Right ventricle myocardium inferior (tissue), 1 donor: ENCODE measurements around the gene METTL14. TPM values are rescaled to one million over a fixed set of nuclear protein-coding genes. Genes with fewer than 3 reads are reported as not detected.

Experiments used
- ATAC-seq: fragments of 200-7000 bp; cut with Tn5 transposase; one replicate; pipeline ENCODE4 v1.9.1; 2020; ENCODE audit warnings: mild to moderate bottlenecking, moderate library complexity
- DNase-seq: peaks from one replicate; pipeline ENCODE4 v3.0.0; 2021; ENCODE audit errors: missing footprints
- intact Hi-C: fragments of 100-400 bp; cut with DNase I; formaldehyde crosslinking; loops from one replicate; pipeline ENCODE4 v1.11.0; 2022
- total RNA-seq: library from RNA; stranded (reverse); fragmentation: NEBNext Ultra II Directional; extraction: Animal tissue kit (Norgen Biotek cat#: 25700); gene quantifications from one replicate; pipeline ENCODE4 v1.2.1, GENCODE V29; 2021
- donor health status: DM: no; HTN: yes; CAD: no; lungs with severe emphysema.

The METTL14 gene
- total RNA-seq, 1 donor from 2014 or later: 27.4 TPM

DNA sequence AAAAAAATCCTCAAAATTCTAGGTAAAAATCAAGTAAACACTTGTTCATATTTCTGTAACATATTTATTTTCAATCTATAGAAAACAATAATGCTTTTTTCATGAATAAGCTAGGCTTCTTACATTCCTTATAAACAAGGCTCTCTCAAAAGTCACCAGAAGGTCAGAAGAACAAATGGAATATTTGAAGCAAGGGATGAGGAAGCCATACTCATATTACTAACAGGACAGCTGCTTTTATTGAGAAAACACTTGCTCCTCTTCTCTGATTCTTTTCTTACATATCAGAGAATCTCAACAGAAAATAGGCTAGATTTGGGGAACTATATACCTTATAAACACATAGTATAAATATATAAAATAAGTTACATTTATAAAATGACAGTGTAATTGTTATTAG is 67.9 kb downstream of the METTL14 start:
- DNase-seq (no peak), ATAC-seq (no peak)
- intact Hi-C loops: no loop called here

DNA sequence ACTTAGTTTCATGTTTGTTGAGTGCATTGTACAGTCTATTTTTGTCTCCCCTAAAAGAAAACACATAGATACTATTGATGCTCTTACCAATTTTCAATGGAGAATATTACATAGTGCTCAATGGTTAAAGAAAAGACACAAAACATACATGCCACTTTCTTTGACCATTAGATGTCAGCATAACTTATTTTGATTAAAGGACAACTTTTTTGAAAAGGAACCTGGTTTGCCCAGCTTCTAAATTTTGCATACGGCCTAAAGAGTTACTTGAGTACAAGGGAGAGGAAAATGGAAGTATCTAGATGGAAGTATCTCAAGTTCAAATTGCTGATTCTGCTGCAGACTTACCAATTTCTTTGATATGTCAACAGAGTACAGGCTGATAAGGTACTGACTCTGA is 68.5 kb downstream of the METTL14 start:
- no peak for DNase-seq
- no peak for ATAC-seq
- intact Hi-C loops: no loop called here

DNA sequence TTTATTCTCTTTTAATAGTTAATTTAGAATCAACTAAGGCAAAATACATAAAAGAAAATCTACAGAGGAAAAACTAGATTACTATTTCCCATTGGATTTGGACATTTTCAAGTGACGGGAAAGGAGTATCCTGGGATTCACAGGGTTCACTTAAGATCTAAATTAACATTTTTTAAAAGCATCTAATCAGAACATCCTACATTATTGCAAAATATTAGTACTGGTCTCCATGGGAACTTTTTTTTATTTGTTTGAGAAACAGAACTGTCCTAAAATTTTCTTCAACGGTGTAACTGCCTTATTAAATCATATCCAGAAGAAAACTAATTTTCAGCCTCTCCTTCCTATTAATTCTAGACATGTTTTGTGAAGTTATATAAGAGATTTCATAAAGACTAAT is 69.7 kb downstream of the METTL14 start:
- intact Hi-C loops: no loop called here
- ATAC-seq (no peak), DNase-seq (no peak)

DNA sequence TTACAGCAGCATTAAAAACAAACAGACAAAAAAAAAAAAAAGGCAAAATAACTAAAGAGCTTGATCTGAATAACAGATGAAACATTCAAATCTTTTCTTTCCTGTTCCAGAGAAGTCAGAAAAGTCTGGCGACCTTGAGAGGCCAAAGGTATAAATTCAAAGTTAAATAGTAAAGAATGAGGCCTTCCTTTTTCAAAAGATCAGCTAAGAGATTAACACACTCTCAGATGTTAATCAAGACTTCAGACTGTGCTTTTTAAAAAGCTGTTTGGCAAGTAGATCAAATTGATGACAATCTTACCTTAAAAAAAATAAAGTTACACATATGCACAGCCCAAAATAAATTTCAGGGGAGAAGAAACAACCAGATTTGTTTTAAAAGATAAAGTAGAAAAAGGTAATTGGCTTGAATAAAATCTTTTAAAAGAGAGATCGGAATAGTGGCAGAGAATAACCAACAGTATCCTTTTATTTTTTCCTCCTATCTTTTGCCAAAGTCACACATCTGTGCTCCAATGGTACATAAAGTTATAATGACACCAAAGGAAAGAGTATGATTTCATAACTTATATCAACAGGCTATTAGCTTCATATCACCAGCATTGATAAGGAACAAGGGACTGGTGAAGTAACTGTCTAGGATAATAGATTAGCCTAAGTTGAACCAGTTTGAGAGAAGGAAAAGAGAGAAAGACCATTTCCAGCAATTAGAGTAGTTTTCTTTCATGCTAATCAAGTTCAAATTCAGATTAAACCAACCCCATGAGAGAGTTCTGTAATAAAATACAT is 70.4 kb downstream of the METTL14 start:
- DNase-seq: no peak
- intact Hi-C loops: no loop called here
- no peak for ATAC-seq

DNA sequence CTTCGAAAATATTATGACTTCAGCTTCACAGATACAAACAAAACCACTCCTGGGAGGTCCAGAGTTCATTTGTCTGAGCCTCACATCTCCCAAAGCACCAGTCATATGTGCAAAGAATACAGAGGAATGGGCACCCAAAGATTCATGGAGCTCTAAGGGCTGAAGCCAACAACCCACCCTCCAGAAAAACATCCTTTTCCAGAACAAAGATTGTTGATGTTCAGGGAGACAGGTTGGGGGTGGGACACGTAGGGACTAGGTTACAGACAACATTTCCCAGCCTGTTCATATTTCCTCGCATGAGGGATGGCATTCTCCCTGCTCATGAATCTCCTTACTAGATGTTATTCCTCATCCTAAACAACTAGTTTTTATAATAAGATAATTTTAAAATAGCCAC is 71.2 kb downstream of the METTL14 start:
- no peak for ATAC-seq
- no peak for DNase-seq
- intact Hi-C loops: no loop called here

DNA sequence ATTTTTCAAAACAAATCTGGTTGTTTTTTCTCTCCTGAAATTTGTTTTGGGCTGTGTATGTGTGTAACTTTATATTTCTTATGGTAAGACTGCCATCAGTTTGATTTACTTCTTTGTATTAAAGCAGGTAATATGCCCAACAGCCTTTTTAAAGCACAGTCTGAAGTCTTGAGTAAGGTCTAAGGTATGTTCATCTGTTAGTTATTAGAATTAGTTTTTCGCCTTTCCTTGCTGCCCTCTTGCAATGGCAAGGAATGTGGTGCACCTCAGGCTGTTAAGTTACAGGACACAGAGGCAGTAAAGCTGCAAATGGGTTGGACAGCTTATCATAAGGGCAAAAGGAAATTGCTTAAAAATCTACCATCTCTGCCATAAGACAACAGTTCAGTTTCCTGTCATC is 71.8 kb downstream of the METTL14 start:
- DNase-seq (no peak), ATAC-seq (no peak)
- intact Hi-C loops: no loop called here

DNA sequence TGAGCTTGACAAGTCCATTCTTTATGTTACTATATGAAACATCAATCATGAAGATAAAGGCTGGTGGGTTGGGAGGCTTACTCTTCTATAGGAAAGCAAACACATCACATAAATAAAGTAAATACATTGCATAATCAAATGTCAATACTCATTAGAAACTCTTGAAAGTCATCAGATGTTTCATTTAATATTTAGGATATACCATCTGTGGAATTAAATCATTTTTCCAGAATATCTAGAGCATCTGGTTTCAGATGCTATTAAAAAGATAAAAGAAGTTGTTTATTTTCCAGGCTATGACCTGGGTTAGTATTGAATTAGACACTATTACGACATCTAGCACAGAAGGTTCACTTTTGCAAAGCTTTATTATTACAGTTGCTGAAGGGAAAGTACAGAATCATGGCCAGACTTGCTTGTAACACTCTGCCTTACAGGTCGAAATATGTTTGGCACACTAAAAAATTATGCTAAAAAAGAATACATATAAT is 72.6 kb downstream of the METTL14 start:
- intact Hi-C loops: no loop called here
- peak; percentile 75 for ATAC-seq
- DNase-seq: no peak

DNA sequence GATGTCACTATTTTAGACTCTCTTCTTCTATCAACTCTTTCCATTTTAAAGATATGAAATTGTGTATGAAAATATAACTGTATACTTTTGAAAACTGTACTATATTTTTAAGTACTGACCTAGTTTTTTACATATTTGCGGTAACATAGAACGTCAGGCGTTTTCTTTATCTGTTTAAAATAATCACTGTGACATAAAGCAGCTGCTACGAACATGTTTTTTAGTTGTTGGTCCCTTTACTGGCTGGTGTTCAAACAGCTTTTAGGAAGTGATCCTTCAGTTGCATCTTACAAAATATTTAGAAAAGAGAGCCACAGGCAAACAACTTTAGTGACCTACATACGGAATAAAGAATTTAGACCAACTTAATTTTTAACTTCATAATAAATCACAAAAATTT is 73.1 kb downstream of the METTL14 start:
- intact Hi-C loops: no loop called here

DNA sequence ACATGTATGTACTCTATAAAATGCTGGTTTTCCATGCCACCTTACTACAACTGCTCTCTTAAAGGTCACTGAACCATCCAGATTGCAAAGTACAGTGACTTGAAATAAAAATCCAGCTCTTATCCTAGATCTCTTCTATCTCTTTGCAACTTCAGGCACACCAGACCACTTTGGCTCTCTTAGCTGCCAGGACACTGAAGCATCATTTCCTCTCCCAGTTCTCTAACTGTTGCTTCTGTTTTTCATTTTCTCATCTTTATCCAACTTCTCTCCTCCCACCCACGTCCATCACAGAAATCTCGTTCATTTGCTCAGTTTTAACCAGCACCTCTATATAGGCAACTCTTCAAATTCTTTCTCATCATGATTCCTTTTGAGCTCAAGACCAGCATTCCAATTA is 74.3 kb downstream of the METTL14 start:
- no peak for ATAC-seq
- intact Hi-C loops: no loop called here
- DNase-seq: no peak

More for the DNA sequence above, 73.1 kb downstream of the METTL14 start:
- ATAC-seq (peak; percentile 39), DNase-seq (no peak)

DNA sequence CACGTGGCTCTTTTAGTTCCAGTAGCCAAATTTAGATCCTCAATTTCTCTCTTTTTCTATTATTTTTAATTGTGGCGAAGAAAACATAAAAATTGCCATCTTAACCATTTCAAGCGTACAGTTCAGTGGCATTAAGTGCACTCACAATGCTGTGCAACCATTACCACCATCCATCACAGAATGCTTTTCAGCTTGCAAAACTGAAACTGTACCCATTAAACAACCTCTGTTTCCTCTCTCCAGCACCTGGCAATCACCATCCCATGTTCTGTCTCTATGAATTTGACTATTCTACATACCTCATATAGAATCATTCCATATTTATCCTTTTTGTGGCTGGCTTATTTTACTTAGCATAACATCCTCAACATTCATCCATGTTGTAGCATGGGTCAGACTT is 74.9 kb downstream of the METTL14 start:
- DNase-seq (no peak), ATAC-seq (no peak)
- intact Hi-C loops: loop anchor here (10.0 kb wide), 1 partner anchor 275 kb away; no protein-coding TSS in a partner anchor

DNA sequence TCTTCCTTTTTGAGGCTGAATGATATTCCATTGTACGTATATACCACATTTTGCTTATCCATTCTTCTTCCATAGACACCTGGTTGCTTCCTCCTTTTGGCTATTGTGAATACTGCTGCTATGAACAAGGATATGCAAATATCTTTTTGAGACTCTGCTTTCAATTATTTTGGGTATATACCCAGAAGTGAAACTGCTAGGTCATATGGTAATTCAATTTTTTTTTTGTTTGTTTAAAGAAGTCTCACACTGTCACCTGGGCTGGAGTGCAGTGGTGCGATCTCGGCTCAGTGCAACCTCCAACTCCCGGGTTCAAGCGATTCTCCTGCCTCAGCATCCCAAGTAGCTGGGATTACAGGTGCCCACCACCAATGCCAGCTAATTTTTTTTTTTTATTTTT is 75.3 kb downstream of the METTL14 start:
- ATAC-seq (no peak), DNase-seq (no peak)
- intact Hi-C loops: loop anchor here (10.0 kb wide), 1 partner anchor 274 kb away; no protein-coding TSS in a partner anchor

DNA sequence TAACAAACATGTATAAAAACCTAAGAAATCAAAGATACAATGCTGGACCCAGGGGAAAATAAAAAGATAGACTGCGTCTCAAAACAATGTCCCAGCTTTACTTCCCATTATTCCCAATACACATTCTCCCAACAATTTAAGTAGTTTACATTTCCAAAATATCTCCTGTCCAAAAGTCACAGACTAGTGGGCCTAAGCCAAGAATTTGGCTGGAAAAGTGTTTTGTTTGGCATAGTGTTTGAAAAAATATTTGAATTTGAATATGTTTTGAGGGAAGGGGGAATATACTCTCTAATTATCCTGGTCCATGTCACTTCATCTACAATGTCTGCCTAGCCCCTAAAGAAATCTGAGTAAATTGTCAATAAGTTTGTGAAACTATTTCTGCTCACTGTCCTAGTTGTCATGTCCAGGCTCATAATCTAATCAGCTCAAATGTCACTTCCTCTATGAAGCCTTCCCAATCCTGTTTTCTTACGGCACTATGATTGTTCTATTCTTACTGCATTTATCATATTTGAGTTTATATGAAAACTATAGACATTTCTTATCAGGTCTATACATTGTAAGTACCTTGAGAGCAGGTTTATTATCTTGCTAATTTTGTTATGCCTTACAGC is 76.3 kb downstream of the METTL14 start:
- intact Hi-C loops: loop anchor here (10.0 kb wide), 1 partner anchor 273 kb away; no protein-coding TSS in a partner anchor
- ATAC-seq (no peak), DNase-seq (no peak)

DNA sequence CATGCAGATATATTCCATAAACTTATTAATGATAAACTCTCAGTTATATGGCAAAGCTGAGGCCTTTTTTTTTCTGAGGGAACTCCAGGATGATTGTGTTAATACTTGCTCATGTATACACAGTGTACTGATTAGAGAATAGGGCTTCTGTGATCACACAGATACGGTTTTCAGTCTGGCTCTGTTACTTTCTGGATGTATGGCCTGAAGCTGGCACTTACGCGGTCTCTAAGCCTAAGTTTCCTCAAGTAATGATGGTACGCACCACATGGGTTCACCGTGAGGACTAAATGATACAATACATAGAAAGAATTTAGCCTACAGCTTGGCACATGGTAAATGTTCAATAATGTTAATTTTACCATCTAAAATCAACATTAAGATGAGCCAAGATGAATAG is 77.0 kb downstream of the METTL14 start:
- ATAC-seq: no peak
- no peak for DNase-seq
- intact Hi-C loops: loop anchor here (10.0 kb wide), 1 partner anchor 273 kb away; no protein-coding TSS in a partner anchor

DNA sequence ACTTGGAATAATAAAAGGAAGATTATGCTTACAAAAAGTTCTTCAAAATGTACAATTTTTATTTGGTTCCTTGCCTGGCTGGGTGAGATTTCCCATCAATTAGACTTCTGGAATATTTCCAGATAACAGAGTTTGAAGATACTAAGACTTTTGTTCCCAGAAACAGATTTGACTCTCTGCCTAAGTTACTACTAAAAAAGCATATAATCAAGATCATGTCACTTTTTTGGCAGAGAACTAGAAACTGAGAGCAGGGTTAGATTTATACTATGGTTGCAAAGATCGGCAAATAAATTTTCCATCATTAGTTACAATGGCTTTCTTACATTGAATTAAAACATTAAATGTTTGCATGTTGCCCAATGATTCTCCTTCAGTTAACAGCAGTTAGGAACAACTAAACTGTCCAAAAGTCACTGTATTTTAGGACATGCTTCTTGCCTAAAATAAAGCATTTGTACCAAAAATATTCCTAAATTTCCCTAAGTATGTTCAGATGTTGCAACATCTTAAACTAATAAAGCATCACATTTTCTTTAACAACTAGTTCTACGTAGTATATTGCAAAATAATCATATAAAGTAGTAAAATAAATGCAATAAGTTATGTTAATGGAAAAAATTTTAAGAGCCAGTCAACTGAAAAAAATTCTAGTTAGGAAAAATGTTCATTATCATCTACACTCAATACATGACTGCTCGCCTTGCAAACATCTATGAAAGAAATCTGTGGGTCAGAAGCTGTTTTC is 77.7 kb downstream of the METTL14 start:
- DNase-seq: no peak
- no peak for ATAC-seq
- intact Hi-C loops: loop anchor here (10.0 kb wide), 1 partner anchor 272 kb away; no protein-coding TSS in a partner anchor

Other genes starting within 250 kb of the METTL14 start
- 12.2 TPM for gene SEC24D, start 150.7 kb downstream of the METTL14 start, total RNA-seq
- 206 TPM for gene SYNPO2, start 203.5 kb downstream of the METTL14 start, total RNA-seq